HG02884 (cell line): ENCODE results near the gene PLAC1.

Source experiments
- ATAC-seq: cut with Tn5 transposase; IDR thresholded peaks from one replicate; pipeline ENCODE4 v1.9.1; 2021; ENCODE audit warnings: mild to moderate bottlenecking, moderate library complexity; ENCODE audit not compliant: unreplicated experiment

PLAC1 gene

DNA sequence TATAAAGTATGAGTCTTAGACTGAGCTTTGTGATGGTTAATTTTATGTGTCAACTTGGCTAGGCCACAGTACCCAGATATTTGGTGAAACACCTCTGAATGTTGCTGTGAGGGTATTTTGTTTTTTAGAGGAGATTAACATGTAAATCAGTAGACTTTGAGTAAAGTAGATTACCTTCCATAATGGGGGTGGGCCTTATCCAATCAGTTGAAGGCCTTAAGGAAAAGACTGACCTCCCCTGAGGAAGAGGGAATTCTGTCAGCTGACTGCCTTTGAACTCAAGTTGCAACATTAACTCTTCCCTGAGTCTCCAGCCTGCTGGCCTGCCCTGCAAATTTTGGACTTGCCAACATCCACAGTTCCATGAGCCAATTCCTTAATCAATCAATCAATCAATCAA, 66.0 kb downstream of the PLAC1 start:
- ATAC-seq = no peak

DNA sequence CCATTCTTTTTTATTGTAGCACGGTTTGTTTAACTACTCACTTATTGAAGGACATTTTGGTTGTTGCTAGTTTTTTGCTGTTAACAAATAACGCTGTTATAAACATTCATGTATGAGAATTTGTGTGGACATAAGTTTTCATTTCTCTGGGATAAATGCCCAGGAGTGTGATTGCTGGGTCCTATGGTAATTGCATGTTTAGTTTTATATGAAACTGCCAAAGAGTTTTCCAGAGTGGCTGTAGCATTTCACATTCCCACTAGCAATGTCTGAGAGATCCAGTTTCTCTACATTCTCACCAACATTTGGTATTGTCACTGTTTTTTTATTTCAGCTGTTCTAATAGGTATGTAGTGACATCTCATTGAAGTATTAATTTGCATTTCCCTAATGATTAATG, 66.8 kb downstream of the PLAC1 start:
- ATAC-seq = no peak

DNA sequence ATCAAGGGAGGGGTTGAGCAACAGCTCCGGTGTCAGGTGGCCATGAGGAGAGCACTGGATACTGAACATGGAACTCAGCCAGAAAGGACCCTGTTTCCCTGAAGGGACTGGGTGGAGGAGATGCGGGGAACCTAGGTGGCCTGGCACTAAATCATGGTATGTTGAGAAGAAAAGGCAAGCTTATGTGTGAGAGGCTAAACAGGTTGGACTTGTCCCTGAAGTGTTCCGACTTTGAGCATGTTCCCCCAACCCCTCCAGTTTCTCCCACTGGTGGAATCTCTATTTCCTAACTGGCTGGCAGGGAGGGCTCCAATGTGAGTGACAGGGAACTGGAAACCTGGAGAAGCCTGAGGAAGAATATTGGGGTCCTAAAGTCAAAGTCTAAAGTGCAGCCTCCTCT, 69.5 kb downstream of the PLAC1 start:
- ATAC-seq = no peak

DNA sequence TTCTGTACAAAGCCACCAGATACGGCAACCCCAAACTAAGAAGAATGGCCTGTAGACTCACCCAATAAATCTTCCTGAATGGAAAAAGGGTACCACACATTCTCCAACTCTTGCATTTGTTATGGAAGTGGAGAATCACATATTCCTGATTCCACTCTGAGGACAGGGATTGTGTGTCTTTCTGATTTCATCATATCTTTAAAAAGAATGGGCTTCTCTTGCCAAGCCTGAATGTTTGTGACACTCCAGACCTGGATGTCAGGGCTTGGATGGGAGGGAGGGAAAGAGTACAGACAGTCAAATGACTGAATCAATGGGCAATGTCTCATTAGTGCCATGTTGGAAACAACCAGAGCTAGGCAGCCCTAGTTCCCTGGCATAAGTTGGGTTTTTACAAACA, 77.4 kb downstream of the PLAC1 start:
- no peak for ATAC-seq

DNA sequence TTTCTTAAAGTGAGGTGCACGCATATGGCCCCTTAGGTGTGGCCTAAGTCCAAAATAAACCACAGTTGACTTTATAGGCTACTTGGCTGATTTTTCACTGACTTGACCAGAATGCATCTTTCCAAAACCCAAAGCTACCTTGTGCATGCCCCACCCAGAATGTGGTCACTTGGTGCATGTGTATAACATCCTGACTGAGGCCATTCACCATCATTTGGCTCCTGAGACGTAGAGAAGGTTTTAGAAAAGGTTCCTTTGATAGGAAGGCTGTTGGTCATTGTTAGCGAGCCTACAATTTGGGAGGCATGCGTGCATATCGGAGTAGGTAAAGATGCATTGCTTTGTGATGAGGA, 84.6 kb downstream of the PLAC1 start:
- no peak for ATAC-seq

DNA sequence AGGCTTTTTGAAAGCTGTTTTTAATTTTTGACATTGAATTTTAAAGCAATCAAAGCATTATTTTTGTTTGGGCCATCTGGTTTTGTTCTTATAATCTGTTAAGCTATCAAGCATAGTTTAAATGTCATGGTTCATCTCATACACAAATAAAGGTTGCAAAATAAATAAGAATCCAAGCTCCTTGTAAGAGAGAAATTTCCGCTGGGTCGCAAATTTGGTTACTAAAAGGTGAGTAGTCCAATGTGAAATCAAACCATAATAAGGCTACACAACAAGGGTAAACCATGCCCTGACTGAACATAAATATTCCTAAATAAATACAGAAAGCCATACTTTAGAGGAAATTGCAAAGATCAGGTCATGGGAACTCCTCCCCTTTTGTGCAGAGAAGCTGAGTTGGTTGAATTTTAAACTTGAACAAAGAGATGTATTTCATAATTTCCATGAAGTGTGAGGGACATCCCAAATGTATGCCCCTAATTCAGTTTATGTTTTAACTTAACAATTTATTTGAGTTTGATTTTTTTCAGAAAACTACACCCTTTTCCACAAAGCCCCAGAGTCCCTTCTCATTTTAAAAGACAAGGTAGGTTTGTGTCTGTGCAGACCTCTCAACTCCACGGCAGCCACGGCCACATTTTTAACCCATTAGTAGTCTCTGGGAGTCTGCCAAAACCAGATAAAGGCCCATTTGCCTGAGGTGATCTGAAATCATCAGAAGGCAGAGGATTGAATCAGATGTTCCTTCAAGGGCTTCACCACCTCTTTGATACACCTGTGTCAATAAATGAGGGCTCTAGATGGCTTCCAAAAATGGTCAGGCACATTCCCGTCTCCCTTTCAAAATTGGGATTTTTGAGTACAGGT, 85.2 kb downstream of the PLAC1 start:
- ATAC-seq = no peak

DNA sequence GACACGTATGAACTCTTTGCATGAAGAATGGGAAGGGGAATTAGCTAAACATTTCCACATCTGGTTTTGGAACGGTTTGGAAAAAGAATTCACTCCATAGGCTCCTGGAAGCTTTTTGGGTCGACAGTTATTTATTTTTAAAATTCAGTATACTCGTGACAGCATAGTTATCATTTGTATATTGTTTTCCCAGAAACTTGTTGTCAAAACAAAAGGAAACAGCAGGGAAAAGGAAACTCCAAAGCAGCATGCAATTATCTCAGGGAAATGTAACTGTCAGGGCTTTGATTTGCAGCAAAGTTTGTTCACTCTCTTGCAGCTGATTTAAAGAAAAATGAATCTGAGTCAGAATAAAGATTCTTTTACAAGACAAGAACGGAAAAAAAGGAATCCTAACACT, 86.5 kb downstream of the PLAC1 start:
- no peak for ATAC-seq

DNA sequence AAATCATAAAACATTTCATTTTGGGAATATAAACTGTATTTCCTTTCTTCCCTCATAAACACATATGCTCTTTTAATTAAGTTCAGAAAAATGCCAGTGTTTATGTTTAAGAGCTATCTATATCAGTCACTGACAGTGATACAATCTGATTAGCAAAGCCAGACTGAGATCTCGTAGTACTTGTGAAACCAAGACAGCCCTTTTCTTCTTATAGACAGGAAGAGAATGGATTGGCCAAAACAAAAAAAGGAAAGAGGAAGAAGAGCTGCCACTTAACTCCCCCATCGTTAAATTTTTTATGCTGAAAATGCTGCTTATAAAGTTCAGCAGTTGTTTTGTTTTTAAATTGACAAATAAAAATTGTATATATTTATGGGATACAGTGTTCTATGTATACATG, 87.4 kb downstream of the PLAC1 start:
- ATAC-seq = no peak

DNA sequence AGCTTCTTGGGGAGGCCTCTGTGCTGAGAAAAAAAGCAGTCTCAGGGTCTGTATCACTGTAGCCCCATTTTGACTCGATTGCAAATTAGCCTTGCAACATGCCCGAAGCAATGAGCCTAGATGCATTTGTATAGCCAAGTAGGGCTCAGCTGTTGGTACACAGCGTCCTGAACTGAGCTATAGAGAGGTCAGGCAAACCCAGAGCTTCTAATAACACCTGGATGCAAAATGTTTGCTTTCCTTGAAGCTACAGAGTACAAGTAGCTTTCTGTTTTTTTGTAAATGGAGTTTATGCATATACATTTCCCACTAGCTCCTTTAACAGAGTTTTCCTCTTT, 87.8 kb downstream of the PLAC1 start:
- no peak for ATAC-seq

DNA sequence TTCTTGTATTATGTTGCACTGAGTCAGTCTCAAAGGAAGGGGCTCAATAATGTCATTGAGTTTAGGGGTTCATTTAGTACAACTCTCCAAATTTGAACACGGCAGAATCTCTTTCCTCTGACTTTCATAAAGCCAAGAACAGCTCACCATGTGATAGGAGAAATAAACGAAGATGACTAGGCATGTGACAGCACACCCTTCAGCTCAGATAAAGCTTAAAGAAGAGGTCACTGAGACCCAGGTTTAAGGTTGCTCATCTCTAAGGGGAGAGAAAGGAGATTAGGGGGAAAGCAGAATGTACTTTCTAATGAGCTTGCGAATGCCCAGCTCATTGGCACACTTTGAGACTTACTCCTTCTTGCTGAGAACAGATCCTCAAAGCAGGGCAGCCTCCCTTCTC, 89.0 kb downstream of the PLAC1 start:
- ATAC-seq = no peak

DNA sequence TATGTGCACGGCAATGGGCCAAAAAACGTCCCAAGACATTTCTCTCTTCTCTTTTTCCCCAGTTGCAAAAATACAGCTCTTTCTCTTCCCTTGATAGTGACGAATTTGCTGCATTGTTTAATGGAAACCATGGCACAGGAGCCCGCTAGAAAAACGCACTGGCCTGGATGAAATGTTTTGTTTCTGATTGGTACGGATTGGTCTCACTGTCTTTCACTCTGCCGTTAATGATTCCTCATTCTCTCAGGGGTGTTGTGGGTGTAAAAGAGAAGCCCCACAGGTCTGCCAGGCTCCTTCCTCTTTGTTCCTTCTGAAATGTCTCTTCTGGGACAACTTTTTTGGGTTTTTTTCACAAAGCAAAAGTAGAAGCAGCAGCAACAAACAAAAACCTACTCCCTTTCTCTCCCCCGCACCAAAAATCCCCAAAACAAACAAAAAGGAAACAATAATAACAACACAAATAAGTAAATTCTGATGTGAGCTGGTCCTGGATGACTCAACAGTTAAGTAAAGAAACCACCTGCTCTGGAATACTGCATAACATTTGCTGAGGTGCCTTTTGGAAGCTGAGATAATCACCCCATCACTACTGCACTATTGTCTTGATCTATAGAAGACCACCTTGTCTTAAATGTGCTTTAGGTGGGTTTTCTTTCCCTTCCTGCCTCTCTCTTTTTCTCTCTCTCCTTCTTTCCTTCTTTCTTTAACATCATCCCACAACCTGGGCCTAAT, 89.8 kb downstream of the PLAC1 start:
- ATAC-seq = no peak

DNA sequence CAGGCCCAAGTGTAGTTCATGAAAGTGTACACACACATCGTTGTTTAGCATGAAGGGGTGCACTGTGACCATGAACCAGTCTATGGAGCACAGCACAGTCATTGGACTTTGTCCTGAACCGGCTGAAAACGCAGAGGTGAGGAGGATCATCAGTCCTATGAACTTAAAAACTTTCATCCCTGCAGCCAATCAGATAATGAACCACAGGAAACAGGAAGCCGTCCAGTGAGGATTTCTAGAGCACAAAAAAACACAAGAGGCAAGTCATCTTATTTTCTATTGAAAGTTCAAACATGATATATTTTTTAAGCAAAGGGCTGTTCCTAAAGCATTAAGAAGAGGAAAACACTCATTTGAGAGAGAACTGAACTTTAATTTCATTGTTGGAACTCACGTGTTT, 91.8 kb downstream of the PLAC1 start:
- ATAC-seq = no peak

DNA sequence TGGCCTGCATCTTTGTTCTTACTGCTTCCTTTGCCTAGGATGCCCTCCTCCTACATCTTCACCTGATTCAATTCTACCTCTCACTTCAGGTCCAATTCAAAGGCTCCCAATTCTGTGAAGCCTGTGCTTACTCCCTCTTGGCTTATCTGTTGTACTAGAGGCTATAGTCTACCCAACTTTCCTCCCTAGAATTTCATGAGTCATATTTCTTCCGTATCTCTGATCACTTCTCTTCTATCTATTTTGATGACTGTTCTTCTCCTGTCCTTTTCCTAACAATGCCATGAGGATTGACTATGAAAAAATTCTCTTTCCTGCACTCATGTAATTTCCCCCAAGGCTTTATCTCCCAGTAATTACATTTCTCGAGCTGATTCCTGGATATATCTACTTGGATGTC, 96.3 kb downstream of the PLAC1 start:
- ATAC-seq = no peak

DNA sequence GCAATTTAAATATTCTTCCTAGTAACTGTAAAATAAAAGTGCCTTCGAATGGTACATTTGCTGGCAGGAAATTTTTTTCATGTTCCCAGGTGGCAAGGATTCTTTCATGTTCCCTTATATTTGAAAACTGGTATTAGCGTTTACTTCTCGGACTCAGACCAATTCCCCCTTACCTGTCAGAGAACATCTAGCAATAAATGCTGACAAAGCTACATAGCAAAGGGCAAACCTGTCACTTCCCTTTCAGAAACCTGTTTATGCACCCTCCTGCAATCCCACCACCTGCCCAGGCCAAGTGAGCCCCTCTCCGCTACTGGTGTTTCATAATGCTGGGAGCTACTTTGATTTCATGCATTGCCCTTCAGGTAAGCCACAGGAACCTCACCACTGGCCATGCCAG, 100.1 kb downstream of the PLAC1 start:
- no peak for ATAC-seq

DNA sequence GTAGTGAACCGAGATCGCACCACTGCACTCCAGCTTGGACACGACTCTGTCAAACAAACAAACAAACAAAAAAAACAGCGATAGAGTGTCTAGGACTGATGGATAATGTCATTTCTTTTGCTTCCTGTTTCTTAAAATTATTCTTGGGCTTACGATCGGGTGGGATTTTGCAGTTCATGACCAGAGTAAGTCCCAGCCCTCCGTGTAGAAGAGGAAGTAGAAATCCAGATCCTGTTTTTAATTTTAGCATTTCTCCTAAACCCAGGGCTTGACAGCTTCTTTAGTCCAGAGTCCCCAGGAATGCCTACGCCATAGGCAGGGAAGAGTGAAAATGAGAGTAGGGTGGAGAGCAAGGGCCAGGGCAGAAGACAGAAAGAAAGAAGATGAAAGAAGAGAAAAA, 104.0 kb downstream of the PLAC1 start:
- no peak for ATAC-seq

DNA sequence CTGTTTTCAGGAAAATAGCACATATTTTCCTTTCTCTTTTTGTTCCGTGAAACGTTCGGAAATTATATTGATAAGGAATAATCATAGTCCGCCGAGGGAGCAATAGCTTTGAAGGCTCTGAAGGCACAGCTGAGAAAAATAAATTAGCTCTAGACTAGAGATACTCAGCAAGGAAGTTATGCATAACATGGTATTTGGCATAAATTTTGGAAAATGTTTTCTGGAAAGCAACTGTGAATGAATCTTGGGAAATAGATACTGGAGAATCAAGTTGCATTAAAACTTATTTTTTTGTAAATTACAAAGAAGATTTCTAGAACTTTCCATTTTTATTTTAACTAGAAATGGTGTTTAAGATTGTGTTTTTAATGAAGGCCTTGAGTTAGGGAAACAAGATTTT, 105.9 kb downstream of the PLAC1 start:
- ATAC-seq = no peak

DNA sequence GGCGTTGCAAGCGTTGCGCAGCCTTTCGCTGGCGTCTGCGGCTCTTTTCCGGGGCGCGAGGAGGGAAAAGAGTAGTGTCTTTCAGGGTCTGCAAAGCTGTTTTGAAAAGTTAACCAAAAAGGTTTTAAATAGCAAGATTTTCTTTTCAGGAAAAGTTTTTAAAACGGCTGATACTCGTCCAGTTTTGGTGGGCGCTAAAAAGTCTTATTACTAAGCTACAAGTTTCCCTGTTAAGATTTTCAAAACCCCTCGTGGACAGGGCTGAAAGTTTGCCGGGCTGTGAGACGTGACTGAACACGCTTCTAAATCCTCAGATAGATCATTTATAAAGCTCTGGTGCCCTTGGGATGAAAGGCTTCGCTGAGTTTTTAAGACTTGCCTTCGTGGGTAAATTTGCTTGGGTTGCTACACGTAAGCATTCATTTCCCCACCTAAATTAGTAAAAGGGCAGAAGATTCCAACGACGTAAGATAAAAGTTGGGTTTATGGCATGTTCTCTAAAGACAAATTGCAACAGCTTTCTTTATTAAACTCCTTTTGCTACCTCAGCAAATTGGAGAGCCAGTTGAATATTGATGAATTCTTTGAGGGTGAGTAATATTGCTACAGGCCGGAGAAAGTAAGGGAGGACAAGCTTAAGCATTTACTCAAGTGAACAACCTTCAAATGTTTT, 106.8 kb downstream of the PLAC1 start:
- no peak for ATAC-seq

DNA sequence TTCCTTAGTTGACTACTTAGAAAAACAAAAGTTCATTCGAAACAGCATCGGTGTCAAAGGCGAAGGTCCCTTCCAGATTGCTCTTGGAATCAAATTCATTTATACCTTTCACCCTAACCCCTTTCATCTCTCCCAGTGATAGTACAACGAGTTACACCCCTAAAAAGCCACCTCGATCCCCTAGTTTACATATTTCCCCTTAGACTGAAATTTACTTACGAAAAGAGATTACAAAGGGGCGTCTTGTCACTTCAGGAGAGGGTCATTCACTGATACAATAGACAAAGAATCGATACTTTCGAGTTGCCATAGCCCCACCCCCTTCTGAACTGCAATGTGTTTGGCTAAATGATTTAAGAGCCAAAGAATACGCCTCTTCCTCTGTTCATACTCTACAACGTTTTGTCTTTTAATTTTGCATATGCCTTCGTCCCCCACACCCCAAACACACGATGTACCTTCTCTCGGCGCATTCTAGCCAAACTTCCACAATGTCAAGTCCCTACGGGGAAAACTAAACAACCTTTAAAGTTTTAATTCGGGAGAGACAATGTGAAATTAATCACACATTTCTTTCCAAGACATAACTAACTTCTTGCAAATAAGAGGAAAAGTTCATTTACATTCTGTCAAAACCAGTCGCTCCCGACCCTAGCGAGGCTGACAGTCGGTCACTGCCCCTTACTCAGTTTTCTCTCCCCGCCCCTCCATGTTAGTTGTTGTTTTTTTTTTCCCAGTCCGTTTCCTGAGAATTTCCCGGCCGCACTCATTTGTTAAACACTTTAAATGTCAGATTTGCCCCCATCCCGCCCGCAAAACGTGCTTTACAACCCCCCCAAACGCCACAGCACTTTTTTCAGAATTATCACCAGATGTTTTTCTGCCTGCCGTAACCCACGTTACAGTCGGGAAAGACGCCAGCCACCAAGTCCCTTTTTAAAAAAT, 109.7 kb downstream of the PLAC1 start:
- no peak for ATAC-seq

DNA sequence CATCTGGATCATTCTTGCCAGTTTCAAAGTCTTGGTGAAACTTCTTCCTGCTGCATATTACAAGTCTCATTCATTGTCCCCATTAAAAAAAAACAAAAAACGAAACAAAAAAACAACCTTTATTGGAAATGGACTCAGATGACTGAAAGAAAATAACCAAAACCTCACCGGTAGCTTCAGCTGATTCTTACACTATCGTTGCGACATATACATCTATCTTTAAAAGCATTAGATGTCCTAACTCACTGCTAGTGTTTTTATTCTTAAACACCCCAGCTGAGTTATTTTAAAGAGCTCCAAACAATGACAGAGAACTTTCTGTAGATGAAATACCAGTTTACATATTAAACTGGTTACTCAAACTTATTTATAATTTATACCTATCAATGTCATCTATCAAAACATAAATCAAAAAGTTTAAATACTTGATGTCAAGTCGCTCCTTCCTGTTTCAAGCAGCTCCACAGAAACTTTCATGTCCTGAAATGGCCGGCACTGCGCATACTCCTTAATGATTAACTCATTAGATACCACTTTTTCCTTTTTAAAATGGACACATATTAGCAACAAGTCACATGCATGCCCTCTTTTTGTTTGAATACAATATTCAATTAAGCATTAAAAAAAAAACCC, 111.1 kb downstream of the PLAC1 start:
- ATAC-seq = no peak

DNA sequence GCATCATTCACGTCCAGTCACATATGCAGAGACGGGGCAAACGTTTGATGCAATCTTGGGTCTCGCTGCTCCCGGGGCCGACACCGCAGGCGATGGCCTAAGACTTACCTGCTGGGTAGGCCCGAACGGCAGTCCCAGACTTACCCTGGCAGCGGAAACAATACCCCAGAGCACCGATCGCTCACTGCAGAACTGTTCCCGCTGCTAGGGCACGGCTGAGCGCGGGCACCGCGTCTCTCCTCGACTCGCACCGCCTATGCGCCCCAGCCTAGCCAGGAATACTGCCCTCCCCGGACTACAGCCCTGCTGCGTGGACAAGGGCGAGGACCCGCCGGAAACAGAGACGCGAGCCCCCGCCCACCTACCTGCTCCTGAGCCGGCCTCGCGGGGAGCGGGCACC, 112.1 kb downstream of the PLAC1 start:
- ATAC-seq = no peak

DNA sequence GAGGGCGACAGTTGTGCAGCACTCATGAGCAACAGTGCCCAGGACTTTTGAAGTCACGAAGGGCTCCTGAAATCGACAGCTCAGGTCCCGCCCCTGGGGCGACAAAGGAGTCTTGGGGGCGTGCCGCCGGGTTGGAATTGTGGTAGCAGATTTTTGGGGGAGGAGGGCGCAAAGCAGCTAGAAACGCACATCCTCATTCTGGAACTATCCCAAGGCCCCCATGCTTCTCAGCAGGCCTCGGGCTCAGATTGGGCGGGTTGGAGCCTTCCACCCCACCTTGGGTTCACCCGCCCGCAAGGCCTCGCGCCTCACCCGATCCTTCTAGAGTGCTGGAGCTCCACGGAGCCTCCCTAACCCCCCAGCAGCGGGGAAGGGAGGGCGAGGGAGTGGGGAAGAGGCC, 112.8 kb downstream of the PLAC1 start:
- no peak for ATAC-seq
